Measurements from ENCODE around the gene CSRP1. TPM values are rescaled to one million over a fixed set of nuclear protein-coding genes. Genes with fewer than 3 reads are reported as not detected.

CSRP1 gene
- total RNA-seq, 1 donor from 2014 or later, result 317 TPM

DNA sequence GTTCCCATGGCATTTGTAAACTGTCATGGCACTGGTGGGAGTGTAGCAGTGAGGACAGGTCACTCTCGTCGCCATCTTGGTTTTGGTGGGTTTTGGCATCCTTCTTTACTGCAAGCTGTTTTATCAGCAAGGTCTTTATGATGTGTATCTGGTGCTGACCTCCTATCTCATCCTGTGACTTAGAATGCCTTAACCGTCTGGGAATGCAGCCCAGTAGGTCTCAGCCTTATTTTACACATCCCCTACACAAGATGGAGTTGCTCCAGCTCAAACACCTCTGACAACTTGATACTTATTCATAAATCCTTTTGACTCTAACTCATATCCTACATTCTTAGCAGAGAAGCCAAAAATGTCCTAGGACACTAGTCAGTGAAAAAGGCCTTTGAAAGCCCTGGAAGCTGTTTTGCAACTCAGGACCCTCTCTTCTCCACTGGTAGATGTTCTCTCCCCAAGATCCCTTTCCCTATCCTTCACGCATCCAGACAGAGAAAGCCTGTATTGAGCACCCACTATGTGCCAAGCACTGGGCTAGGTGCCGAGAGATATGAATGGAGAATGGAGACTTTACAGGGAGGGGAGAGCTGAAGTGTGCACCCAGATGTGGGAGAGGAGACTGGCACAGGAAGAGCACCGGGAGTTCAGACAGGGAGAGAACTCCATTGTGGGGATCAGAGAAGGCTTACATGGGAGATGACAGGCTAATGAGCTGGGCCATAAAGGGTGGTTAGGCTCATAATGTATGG lies 6.7 kb upstream of the CSRP1 start:
- TF ChIP-seq, protein P1, sequence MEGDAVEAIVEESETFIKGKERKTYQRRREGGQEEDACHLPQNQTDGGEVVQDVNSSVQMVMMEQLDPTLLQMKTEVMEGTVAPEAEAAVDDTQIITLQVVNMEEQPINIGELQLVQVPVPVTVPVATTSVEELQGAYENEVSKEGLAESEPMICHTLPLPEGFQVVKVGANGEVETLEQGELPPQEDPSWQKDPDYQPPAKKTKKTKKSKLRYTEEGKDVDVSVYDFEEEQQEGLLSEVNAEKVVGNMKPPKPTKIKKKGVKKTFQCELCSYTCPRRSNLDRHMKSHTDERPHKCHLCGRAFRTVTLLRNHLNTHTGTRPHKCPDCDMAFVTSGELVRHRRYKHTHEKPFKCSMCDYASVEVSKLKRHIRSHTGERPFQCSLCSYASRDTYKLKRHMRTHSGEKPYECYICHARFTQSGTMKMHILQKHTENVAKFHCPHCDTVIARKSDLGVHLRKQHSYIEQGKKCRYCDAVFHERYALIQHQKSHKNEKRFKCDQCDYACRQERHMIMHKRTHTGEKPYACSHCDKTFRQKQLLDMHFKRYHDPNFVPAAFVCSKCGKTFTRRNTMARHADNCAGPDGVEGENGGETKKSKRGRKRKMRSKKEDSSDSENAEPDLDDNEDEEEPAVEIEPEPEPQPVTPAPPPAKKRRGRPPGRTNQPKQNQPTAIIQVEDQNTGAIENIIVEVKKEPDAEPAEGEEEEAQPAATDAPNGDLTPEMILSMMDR (IDR thresholded peaks at IDR 0.05; ENCODE audit: insufficient read depth, low read depth, low read length), result no peak
- TF ChIP-seq EZH2 (IDR thresholded peaks at IDR 0.05; ENCODE audit: insufficient read depth, low read length), result no peak
- Mint-ChIP-seq H3K27ac (ENCODE audit: unreplicated experiment) (peak overlapping the region; percentile 79), H3K9me3 (ENCODE audit: unreplicated experiment) (no peaks in the 10 kb centered on the region), H3K36me3 (ENCODE audit: low read depth, unreplicated experiment) (no peaks in the 10 kb centered on the region), H3K4me1 (ENCODE audit: low read depth, unreplicated experiment) (peaks cover 27% of the 10 kb centered on the region), H3K4me3 (ENCODE audit: unreplicated experiment) (peak overlapping the region; percentile 31), H3K27me3 (ENCODE audit: low read depth, unreplicated experiment) (peaks cover 11% of the 10 kb centered on the region)
- H3K79me2 ChIP-seq (ENCODE audit: insufficient read depth, low read length), result no peaks in the 10 kb centered on the region
- H3K4me3 ChIP-seq (ENCODE audit: insufficient read depth, low read depth, low read length), result no peak overlapping the region
- peak overlapping the region; percentile 38 for H2AFZ ChIP-seq (ENCODE audit: low read depth, low read length)
- H3K36me3 ChIP-seq (ENCODE audit: insufficient read depth, low read length), result no peaks in the 10 kb centered on the region
- H3K9me3 ChIP-seq (ENCODE audit: insufficient read depth, low read depth, low read length), result no peaks in the 10 kb centered on the region
- FAIRE-seq (no peak), DNase-seq (ENCODE audit: low read depth) (no peak)
- no peak overlapping the region for H3K9ac ChIP-seq (ENCODE audit: low read length)
- H3K27ac ChIP-seq (ENCODE audit: low read depth, low read length), result no peak overlapping the region
- H3K27me3 ChIP-seq (ENCODE audit: insufficient read depth, low read length), result no peaks in the 10 kb centered on the region
- no peaks in the 10 kb centered on the region for H4K20me1 ChIP-seq (ENCODE audit: insufficient read depth, low read length)
- no peak overlapping the region for H3K4me2 ChIP-seq (ENCODE audit: low read length)
- peaks cover 23% of the 10 kb centered on the region for H3K4me1 ChIP-seq (ENCODE audit: insufficient read depth, low read length)

DNA sequence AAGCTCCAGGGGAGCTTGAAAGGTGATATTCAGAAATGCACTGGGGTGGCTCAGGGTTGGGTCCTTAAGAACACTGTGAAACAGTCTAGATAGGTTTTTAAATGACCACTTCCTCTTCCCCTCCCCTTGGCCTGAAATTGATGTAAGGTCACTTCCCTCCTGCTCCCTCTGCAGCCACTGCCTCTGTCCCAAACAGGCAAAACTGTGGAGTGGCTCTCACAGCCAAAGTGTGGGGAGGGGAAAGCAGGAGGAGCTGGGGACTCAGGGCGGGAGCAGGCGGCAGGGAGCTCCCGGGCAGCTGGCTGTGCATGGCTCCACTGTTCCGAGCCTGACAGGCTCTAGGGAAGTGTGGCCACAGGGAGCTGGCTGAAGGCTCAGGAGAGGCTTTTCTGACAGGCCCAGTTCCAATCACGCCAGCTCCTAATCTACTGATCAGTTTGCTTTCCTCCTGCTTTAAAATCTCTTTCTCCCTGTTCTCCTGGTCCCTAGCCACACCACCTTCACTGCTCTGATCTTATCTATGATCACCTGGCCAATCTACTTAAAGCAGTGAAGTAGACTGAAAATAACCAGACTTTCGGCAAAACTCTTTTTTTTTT lies 5.1 kb upstream of the CSRP1 start:
- Mint-ChIP-seq H3K27me3 (ENCODE audit: low read depth, unreplicated experiment) (peaks cover 11% of the 10 kb centered on the region), H3K27ac (ENCODE audit: unreplicated experiment) (peak overlapping the region; percentile 80), H3K9me3 (ENCODE audit: unreplicated experiment) (no peaks in the 10 kb centered on the region), H3K4me3 (ENCODE audit: unreplicated experiment) (peak overlapping the region; percentile 46), H3K36me3 (ENCODE audit: low read depth, unreplicated experiment) (no peaks in the 10 kb centered on the region), H3K4me1 (ENCODE audit: low read depth, unreplicated experiment) (peaks cover 27% of the 10 kb centered on the region)
- TF ChIP-seq, protein P1 (IDR thresholded peaks at IDR 0.05; ENCODE audit: insufficient read depth, low read depth, low read length), result no peak
- TF ChIP-seq EZH2 (IDR thresholded peaks at IDR 0.05; ENCODE audit: insufficient read depth, low read length), result no peak
- Histone ChIP-seq H3K9me3 (ENCODE audit: insufficient read depth, low read depth, low read length) (no peaks in the 10 kb centered on the region), H3K4me1 (ENCODE audit: insufficient read depth, low read length) (peaks cover 34% of the 10 kb centered on the region), H3K36me3 (ENCODE audit: insufficient read depth, low read length) (no peaks in the 10 kb centered on the region), H3K4me3 (ENCODE audit: insufficient read depth, low read depth, low read length) (no peak overlapping the region), H2AFZ (ENCODE audit: low read depth, low read length) (peak overlapping the region; percentile 37), H3K79me2 (ENCODE audit: insufficient read depth, low read length) (peaks cover 5% of the 10 kb centered on the region), H4K20me1 (ENCODE audit: insufficient read depth, low read length) (no peaks in the 10 kb centered on the region), H3K4me2 (ENCODE audit: low read length) (peak overlapping the region; percentile 7), H3K27ac (ENCODE audit: low read depth, low read length) (no peak overlapping the region), H3K9ac (ENCODE audit: low read length) (peak overlapping the region; percentile 9), H3K27me3 (ENCODE audit: insufficient read depth, low read length) (no peaks in the 10 kb centered on the region)
- DNase-seq (ENCODE audit: low read depth), result no peak
- no peak for FAIRE-seq

Measured in astrocyte (in vitro differentiated cells and primary cell).